DND-41 (cell line): ENCODE results near the gene WWP2.

Experiments
- ATAC-seq: fragments of 200-7000 bp; cut with Tn5 transposase; 3 replicates; pipeline ENCODE4 v1.9.1; 2021; ENCODE audit warnings: low read depth; ENCODE audit not compliant: insufficient read depth
- DNase-seq: peaks from one replicate; pipeline ENCODE4 v3.0.0-alpha.2; 2020
- H2AFZ ChIP-seq: 2 replicates; pipeline ENCODE4 v1.6.0; 2012; ENCODE audit warnings: low read depth, low read length
- H3K27ac ChIP-seq: 2 replicates; pipeline ENCODE4 v1.5.1; 2012; ENCODE audit warnings: low read length, inconsistent platforms
- H3K27me3 ChIP-seq: fragments of 200-600 bp; sonication (generic); 2 replicates; pipeline ENCODE4 v1.6.0; 2012; ENCODE audit warnings: low read length, mild to moderate bottlenecking, inconsistent platforms; ENCODE audit not compliant: insufficient read depth, poor library complexity
- H3K36me3 ChIP-seq: 2 replicates; pipeline ENCODE4 v1.5.1; 2012; ENCODE audit warnings: low read length, inconsistent platforms; ENCODE audit not compliant: insufficient read depth
- H3K4me1 ChIP-seq: 2 replicates; pipeline ENCODE4 v1.5.1; 2012; ENCODE audit warnings: mild to moderate bottlenecking, low read length; ENCODE audit not compliant: insufficient read depth
- H3K4me2 ChIP-seq: 2 replicates; pipeline ENCODE4 v1.6.0; 2012; ENCODE audit warnings: mild to moderate bottlenecking, moderate library complexity, low read length, inconsistent platforms; ENCODE audit not compliant: insufficient read depth
- H3K4me3 ChIP-seq, 2 experiments: fragments of 200-600 bp in 1 of 2; shearing (Covaris generic) in 1 of 2; 2 replicates each; pipeline ENCODE4 v1.5.1; 2012 to 2016; ENCODE audit warnings: inconsistent platforms in 2 of 2, low read length in 2 of 2, mild to moderate bottlenecking in 2 of 2, low read depth in 1 of 2, moderate library complexity in 1 of 2
- H3K79me2 ChIP-seq: 2 replicates; pipeline ENCODE4 v1.6.0; 2012; ENCODE audit warnings: low read length, inconsistent platforms; ENCODE audit not compliant: insufficient read depth
- H3K9ac ChIP-seq: 2 replicates; pipeline ENCODE4 v1.6.0; 2012; ENCODE audit warnings: low read depth, mild to moderate bottlenecking, inconsistent platforms, low read length, moderate library complexity
- H3K9me3 ChIP-seq: 2 replicates; pipeline ENCODE4 v1.5.1; 2012; ENCODE audit warnings: low read length, moderate library complexity, mild to moderate bottlenecking, inconsistent platforms; ENCODE audit not compliant: insufficient read depth, severe bottlenecking
- H4K20me1 ChIP-seq: 2 replicates; pipeline ENCODE4 v1.6.0; 2012; ENCODE audit warnings: low read length; ENCODE audit not compliant: insufficient read depth
- CTCF ChIP-seq: IDR thresholded peaks from 2 replicates; pipeline ENCODE4 v1.5.1; 2012; ENCODE audit warnings: borderline replicate concordance, low read length, moderate library complexity, mild to moderate bottlenecking; ENCODE audit not compliant: poor library complexity, severe bottlenecking; ENCODE audit errors: extremely low read depth
- EZH2 ChIP-seq: IDR thresholded peaks from 3 replicates; pipeline ENCODE4 v1.6.1; 2012; ENCODE audit warnings: borderline replicate concordance, low read depth, mild to moderate bottlenecking, moderate library complexity, low read length, inconsistent platforms; ENCODE audit not compliant: severe bottlenecking

WWP2 gene

GRCh38 chr16:69892378-69892777, 130.2 kb downstream of the WWP2 start:
- ATAC-seq: no peak
- Histone ChIP-seq H3K27me3 (no peaks in the 10 kb centered on the region), H3K9ac (no peak overlapping the region), H3K9me3 (no peaks in the 10 kb centered on the region), H3K4me3 (no peak overlapping the region), H3K4me1 (no peaks in the 10 kb centered on the region), H3K27ac (no peak overlapping the region), H3K79me2 (no peaks in the 10 kb centered on the region), H3K4me2 (no peak overlapping the region), H4K20me1 (no peaks in the 10 kb centered on the region), H2AFZ (no peak overlapping the region), H3K36me3 (peaks cover 15% of the 10 kb centered on the region)
- DNase-seq: no peak
- TF ChIP-seq EZH2 (no peak), CTCF (no peak)

- H3K79me2 ChIP-seq: no peaks in the 10 kb centered on the region
- DNase-seq (no peak), ATAC-seq (no peak)
- no peak for TF ChIP-seq EZH2
- TF ChIP-seq CTCF: no peak
- H3K27me3 ChIP-seq: no peaks in the 10 kb centered on the region
- no peak overlapping the region for H3K4me3 ChIP-seq
- no peaks in the 10 kb centered on the region for H4K20me1 ChIP-seq
- H3K9me3 ChIP-seq: no peaks in the 10 kb centered on the region
- H3K27ac ChIP-seq: no peak overlapping the region
- H3K4me2 ChIP-seq: no peak overlapping the region
- no peak overlapping the region for H3K9ac ChIP-seq
- peaks cover 15% of the 10 kb centered on the region for H3K36me3 ChIP-seq
- H3K4me1 ChIP-seq: no peaks in the 10 kb centered on the region
- no peak overlapping the region for H2AFZ ChIP-seq
Observed at GRCh38 chr16:69893106-69893505, 131.0 kb downstream of the WWP2 start.

- no peaks in the 10 kb centered on the region for H3K9me3 ChIP-seq
- no peak for ATAC-seq
- DNase-seq: no peak
Observed at GRCh38 chr16:69894676-69895075, 132.5 kb downstream of the WWP2 start.

More at GRCh38 chr16:69894676-69895075, 132.5 kb downstream of the WWP2 start:
- H3K27ac ChIP-seq: no peak overlapping the region
- no peaks in the 10 kb centered on the region for H4K20me1 ChIP-seq
- no peak overlapping the region for H3K4me2 ChIP-seq
- H3K36me3 ChIP-seq: peaks cover 2% of the 10 kb centered on the region; the same call in 1 of the 2 replicates
- H3K9ac ChIP-seq: no peak overlapping the region
- H2AFZ ChIP-seq: no peak overlapping the region
- H3K27me3 ChIP-seq: no peaks in the 10 kb centered on the region
- H3K4me1 ChIP-seq: no peaks in the 10 kb centered on the region
- no peak overlapping the region for H3K4me3 ChIP-seq
- H3K79me2 ChIP-seq: no peaks in the 10 kb centered on the region
- TF ChIP-seq CTCF (no peak), EZH2 (no peak)
